ENCODE results near the gene CCDC57.

DNA sequence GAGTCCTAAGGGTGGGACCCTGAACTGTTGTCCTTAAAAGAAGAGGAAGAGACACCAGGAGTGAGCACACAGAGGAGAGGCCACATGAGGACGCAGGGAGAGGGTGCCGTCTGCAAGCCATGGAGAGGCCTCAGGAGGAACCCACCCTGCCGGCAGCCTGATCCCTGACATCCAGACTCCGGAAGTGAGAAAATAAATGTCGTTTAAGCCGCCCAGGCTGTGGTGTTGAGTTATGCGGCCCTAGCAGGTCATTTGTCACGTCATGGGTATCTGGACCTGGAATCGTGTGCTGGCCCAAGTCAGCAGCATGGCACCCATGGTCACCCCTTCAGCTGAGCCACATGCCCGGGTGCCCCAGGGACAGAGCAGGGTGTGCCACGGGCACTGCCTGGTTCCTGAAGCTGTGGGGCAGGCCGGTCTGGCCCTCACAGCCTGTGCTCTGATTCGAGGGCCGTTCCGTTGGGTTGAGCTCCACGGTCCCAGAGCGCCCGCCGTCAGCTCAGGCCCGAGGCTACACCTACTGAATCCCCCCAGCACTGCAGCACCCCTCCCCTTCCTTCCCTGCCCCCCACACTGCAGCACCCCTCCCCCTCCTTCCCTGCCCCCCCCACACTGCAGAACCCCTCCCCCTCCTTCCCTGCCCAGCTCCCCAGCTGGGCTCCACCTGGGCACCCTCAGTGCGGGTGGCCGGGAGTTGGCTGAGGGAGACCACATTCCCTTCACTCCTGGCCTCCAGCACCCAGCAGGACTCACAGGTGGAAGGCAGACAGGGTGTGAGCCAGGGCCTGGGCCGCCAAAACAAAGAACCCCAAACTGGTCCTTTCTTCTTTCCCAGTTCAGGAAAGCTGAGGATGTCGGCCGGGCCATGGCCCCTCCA is 2.7 kb upstream of the CCDC57 start:
- TF ChIP-seq, protein P1, sequence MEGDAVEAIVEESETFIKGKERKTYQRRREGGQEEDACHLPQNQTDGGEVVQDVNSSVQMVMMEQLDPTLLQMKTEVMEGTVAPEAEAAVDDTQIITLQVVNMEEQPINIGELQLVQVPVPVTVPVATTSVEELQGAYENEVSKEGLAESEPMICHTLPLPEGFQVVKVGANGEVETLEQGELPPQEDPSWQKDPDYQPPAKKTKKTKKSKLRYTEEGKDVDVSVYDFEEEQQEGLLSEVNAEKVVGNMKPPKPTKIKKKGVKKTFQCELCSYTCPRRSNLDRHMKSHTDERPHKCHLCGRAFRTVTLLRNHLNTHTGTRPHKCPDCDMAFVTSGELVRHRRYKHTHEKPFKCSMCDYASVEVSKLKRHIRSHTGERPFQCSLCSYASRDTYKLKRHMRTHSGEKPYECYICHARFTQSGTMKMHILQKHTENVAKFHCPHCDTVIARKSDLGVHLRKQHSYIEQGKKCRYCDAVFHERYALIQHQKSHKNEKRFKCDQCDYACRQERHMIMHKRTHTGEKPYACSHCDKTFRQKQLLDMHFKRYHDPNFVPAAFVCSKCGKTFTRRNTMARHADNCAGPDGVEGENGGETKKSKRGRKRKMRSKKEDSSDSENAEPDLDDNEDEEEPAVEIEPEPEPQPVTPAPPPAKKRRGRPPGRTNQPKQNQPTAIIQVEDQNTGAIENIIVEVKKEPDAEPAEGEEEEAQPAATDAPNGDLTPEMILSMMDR (conservative IDR thresholded peaks at IDR 0.05; ENCODE audit: low read depth, low read length), result no peak
- TF ChIP-seq POLR2A (IDR thresholded peaks at IDR 0.05; ENCODE audit: low read depth, low read length) (no peak), SMC3 (IDR thresholded peaks at IDR 0.05; ENCODE audit: low read depth, low read length) (no peak), CEBPB (IDR thresholded peaks at IDR 0.05; ENCODE audit: low read depth, low read length) (no peak), MAZ (IDR thresholded peaks at IDR 0.05; ENCODE audit: borderline replicate concordance, low read depth, low read length) (no peak), CHD1 (IDR thresholded peaks at IDR 0.05; ENCODE audit: low read depth, low read length) (no peak), BHLHE40 (IDR thresholded peaks at IDR 0.05; ENCODE audit: low read depth, low read length) (no peak), RAD21 (IDR thresholded peaks at IDR 0.05; ENCODE audit: low read length) (no peak)

Data from IMR-90 (cell line).